ENCODE measurements around the gene TBC1D1. TPM values are rescaled to one million over a fixed set of nuclear protein-coding genes. Genes with fewer than 3 reads are reported as not detected.

Gene TBC1D1
- total and polyA plus RNA-seq, 2 experiments from 2014 or later = 100.0 to 214 TPM

DNA sequence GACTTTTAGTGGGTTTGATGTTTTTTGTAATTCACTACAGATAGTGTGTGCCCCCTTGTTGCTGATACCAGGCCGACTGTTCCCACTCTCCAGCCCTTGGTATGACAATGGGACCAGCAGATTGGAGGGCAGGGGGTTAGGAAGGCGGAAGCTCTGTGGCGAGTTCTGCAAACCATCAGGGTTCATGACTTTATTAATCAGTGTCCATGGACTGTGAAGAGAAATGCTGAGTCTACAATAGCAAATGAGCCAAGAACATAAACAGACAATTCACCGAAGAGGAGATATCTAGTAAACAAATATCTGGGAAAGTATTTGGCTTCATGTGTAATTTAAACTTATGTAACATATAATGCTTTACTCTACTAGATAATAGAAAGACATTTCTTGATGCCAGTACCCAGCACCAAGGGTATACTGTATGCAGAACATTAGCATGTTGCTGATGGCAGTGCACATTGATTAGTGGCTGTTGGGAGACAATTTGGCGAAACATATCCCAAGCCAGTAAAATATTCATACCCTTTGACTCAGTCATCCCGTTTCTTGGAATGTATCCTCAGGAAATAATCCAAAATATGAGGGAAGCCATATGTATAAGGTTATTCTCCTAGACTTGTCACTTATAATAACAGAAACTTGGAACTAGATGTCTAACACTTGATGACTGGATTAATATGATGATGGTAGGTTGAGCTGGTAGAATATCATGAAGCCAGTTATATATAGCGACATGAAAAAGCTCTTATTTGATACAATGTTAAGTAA, 238.8 kb downstream of the TBC1D1 start:
- H3K4me3 ChIP-seq = no peak overlapping the region
- H3K36me3 ChIP-seq = no peaks in the 10 kb centered on the region
- H3K27ac ChIP-seq = no peak overlapping the region
- no peaks in the 10 kb centered on the region for H3K9me3 ChIP-seq (ENCODE audit: low read depth)
- no peak for DNase-seq (ENCODE audit: low read depth in 1 of 2, low spot score in 1 of 2)
- TF ChIP-seq, protein P1, sequence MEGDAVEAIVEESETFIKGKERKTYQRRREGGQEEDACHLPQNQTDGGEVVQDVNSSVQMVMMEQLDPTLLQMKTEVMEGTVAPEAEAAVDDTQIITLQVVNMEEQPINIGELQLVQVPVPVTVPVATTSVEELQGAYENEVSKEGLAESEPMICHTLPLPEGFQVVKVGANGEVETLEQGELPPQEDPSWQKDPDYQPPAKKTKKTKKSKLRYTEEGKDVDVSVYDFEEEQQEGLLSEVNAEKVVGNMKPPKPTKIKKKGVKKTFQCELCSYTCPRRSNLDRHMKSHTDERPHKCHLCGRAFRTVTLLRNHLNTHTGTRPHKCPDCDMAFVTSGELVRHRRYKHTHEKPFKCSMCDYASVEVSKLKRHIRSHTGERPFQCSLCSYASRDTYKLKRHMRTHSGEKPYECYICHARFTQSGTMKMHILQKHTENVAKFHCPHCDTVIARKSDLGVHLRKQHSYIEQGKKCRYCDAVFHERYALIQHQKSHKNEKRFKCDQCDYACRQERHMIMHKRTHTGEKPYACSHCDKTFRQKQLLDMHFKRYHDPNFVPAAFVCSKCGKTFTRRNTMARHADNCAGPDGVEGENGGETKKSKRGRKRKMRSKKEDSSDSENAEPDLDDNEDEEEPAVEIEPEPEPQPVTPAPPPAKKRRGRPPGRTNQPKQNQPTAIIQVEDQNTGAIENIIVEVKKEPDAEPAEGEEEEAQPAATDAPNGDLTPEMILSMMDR (IDR thresholded peaks at IDR 0.05; ENCODE audit: low read depth, low read length) = no peak
- no peaks in the 10 kb centered on the region for H3K27me3 ChIP-seq
- peaks cover 16% of the 10 kb centered on the region for H3K4me1 ChIP-seq (ENCODE audit: low read depth)

DNA sequence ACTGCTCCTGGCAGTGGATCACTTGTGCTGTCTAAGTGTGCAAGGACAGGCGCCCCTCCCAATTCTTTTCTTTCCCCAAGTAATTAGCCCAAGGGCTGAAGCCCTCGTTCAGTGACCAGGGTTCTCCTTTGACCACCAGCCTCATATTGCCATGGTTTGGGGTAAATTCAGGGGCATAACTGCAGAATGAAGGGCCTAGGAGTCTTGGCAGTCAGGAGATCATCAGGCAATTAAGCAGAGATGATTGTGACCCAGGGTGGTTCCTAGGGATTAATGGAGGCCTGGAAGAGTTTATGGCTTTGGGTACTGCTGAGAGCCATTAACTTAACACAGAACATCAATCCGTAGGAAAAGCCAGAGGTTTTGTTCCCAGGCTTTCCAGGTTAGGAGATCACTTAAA, 240.0 kb downstream of the TBC1D1 start:
- DNase-seq (ENCODE audit: low read depth in 1 of 2, low spot score in 1 of 2) = no peak
- no peak overlapping the region for H3K4me3 ChIP-seq
- TF ChIP-seq, protein P1 (IDR thresholded peaks at IDR 0.05; ENCODE audit: low read depth, low read length) = no peak
- H3K36me3 ChIP-seq = no peaks in the 10 kb centered on the region
- no peak overlapping the region for H3K27ac ChIP-seq
- no peaks in the 10 kb centered on the region for H3K9me3 ChIP-seq (ENCODE audit: low read depth)
- H3K27me3 ChIP-seq = no peaks in the 10 kb centered on the region
- peaks cover 16% of the 10 kb centered on the region for H3K4me1 ChIP-seq (ENCODE audit: low read depth)

DNA sequence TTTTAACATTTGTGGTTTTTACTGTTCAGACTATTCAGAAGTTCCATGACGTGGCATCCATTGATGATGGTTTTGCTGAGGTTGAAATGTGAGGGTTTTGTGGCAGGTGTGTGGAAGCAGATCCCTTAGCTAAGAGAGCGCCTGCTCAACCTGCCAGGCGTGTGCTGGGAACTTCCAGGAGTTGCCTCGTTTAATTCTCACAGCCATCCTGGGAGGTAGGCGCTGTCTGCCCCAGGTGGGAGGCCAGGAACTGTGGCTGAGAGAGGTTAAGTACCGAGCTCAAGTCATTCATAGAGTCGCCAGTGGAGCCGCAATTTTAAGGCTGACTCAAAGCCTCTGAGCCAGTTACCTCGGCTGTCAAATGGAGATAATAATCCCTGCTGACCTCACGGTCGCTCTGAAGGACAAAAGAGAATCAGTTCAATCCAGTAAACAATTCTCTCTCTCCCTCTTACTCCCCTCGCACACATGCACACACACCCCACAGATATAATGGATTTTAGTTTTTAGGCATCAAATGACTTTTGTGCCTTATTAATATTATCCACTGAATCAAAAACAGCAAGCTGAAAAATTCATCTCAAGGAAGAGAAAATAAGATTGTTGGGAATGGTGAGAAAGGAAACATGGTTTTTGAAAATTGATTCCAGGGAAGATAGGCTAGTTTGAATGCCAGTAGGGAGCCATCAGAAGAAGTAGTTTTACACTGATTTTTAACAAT, 240.6 kb downstream of the TBC1D1 start:
- Histone ChIP-seq H3K4me3 (no peak overlapping the region), H3K4me1 (ENCODE audit: low read depth) (peaks cover 16% of the 10 kb centered on the region), H3K36me3 (no peaks in the 10 kb centered on the region), H3K27ac (peak overlapping the region; percentile 52), H3K27me3 (no peaks in the 10 kb centered on the region), H3K9me3 (ENCODE audit: low read depth) (no peaks in the 10 kb centered on the region)
- TF ChIP-seq, protein P1 (IDR thresholded peaks at IDR 0.05; ENCODE audit: low read depth, low read length) = no peak
- DNase-seq (ENCODE audit: low read depth in 1 of 2, low spot score in 1 of 2) = peak; percentile 39 to 43

DNA sequence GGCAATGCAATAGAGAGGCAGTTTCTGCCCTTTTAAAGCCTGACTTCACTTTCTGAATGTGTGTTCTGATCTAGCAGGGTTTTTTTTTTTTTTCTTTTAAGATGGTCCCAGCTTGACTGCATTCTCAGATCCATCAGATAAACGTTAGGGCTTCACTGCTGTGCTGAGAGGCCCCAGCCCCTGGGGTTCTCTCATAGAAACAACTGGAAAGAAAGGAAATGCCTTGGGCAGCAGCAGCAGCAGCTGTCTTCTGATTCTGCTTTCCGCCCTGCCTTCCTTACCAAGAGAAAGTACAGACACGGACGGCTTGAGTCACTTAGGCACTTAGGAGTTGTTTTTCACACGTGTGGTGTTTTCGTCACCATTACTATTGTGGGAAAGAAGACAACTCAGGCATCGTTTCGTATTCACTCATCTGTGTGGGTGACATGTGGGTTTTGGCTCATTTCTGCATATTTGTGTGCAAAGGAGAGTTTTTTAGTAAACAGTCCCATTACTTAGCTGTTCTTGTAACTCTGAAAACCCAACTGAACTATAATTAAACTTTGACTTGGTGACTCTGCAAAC, 241.3 kb downstream of the TBC1D1 start:
- Histone ChIP-seq H3K27me3 (no peaks in the 10 kb centered on the region), H3K9me3 (ENCODE audit: low read depth) (no peaks in the 10 kb centered on the region), H3K27ac (peak overlapping the region; percentile 52), H3K36me3 (no peaks in the 10 kb centered on the region), H3K4me1 (ENCODE audit: low read depth) (peaks cover 16% of the 10 kb centered on the region), H3K4me3 (no peak overlapping the region)
- TF ChIP-seq, protein P1 (IDR thresholded peaks at IDR 0.05; ENCODE audit: low read depth, low read length) = no peak
- DNase-seq (ENCODE audit: low read depth in 1 of 2, low spot score in 1 of 2) = peak; percentile 66 to 98

DNA sequence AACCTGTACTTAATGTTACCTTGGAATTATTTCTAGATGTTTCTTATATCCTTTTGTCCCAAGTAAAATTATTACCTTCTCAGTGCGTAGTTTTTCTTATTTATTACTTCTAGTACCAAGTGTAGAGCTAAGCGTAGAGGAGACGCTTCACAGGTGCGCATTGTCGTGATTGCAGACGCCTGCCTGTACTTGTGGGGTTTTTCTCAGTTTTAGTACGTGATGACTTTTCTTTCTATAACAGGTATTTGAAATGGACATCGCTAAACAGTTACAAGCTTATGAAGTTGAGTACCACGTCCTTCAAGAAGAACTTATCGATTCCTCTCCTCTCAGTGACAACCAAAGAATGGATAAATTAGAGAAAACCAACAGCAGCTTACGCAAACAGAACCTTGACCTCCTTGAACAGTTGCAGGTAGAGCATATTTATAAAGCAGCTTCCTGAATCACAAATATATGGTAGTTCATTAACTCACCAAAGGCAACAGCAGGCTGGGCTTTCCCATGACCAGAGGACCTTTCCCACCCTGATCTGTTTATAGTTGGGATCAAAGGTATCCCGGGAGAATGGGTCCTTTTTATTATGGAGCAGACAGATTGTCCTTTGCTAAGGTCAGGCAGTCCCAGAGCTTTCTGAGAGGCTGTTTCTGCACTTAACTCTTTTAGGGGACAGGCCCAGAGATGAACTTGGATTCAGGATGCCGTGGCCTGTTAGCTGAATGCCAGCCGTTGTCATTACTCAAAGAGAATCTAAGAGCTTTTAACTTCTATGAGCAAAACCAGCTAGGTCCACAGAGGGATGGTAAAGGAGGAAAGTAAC, 242.2 kb downstream of the TBC1D1 start:
- Histone ChIP-seq H3K27ac (no peak overlapping the region), H3K9me3 (ENCODE audit: low read depth) (no peaks in the 10 kb centered on the region), H3K36me3 (no peaks in the 10 kb centered on the region), H3K4me3 (no peak overlapping the region), H3K4me1 (ENCODE audit: low read depth) (peaks cover 16% of the 10 kb centered on the region), H3K27me3 (no peaks in the 10 kb centered on the region)
- TF ChIP-seq, protein P1 (IDR thresholded peaks at IDR 0.05; ENCODE audit: low read depth, low read length) = no peak
- DNase-seq (ENCODE audit: low read depth in 1 of 2, low spot score in 1 of 2) = no peak

Measured in cardiac muscle cell (in vitro differentiated cells and primary cell).